ENCODE measurements around the gene KRT28.

- no peak for TF ChIP-seq EZH2 (IDR thresholded peaks at IDR 0.05; ENCODE audit: insufficient read depth, poor library complexity, severe bottlenecking)
- TF ChIP-seq EZH2phosphoT487 (IDR thresholded peaks at IDR 0.05; ENCODE audit: insufficient read depth, low read depth), result no peak
These were observed 1.4 kb upstream of the KRT28 start for GRCh38 chr17:40801157-40801556.

Measured in GM23248 (cell line).